GM13977 (cell line): ENCODE data around the gene GAGE1.

Experiments used
- DNase-seq: peaks from one replicate; pipeline ENCODE4 v3.0.0; 2012; ENCODE audit warnings: low spot score
- CTCF ChIP-seq: IDR thresholded peaks from 2 replicates; pipeline ENCODE4 v1.5.1; 2012; ENCODE audit warnings: mild to moderate bottlenecking, control low read depth; ENCODE audit not compliant: insufficient read depth; ENCODE audit errors: extremely low read depth, missing control alignments
- in situ Hi-C: fragments of 300-500 bp; cut with MboI; formaldehyde crosslinking; loops from one replicate; pipeline ENCODE4 v1.12.0; 2022; ENCODE audit warnings: low sequenced_read_pairs, low pct_unique_long_range_greater_than_20kb, mixed read lengths, inconsistent platforms; ENCODE audit not compliant: unreplicated experiment

Gene GAGE1

GRCh38 chrX:49627086-49627777, 28.4 kb downstream of the GAGE1 start:
- no peak for TF ChIP-seq CTCF
- no peak for DNase-seq
- in situ Hi-C loops: no loop called here

- no peak for DNase-seq
- TF ChIP-seq CTCF: no peak
- in situ Hi-C loops: no loop called here
Observed at GRCh38 chrX:49644991-49645637, 46.3 kb downstream of the GAGE1 start.

GRCh38 chrX:49656533-49656932, 57.7 kb downstream of the GAGE1 start:
- in situ Hi-C loops: no loop called here
- DNase-seq: no peak
- TF ChIP-seq CTCF: no peak
